SH-SY5Y (cell line): Measurements from ENCODE around the gene FAM227A.

Source experiments
- GATA2 ChIP-seq: IDR thresholded peaks from 2 replicates; pipeline ENCODE4 v1.6.1; 2011; ENCODE audit warnings: mild to moderate bottlenecking, low read depth, low read length
- GATA3 ChIP-seq: IDR thresholded peaks from 2 replicates; pipeline ENCODE4 v1.6.1; 2011; ENCODE audit warnings: low read depth, mild to moderate bottlenecking, low read length, moderate library complexity

The FAM227A gene

DNA sequence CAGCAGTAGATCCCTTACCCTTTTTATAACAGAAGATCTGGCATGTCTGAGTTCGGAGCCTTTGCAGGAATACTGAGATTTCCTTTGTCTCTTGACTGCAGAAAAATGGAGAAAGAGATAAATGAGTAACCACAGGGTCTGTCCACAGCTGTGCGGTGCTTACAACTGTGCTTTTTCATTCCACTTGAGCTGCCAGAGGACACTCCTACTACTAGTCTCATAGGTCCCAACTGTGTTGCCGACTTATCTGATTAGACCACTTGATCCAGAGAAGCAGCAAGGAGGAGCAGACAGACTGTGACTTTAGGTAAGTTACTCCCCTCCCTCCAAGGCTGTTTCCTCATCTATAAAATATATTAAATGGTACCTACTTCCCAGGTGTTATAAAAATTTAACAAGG, 17.5 kb downstream of the FAM227A start:
- TF ChIP-seq GATA3 = no peak
- TF ChIP-seq GATA2 = no peak

DNA sequence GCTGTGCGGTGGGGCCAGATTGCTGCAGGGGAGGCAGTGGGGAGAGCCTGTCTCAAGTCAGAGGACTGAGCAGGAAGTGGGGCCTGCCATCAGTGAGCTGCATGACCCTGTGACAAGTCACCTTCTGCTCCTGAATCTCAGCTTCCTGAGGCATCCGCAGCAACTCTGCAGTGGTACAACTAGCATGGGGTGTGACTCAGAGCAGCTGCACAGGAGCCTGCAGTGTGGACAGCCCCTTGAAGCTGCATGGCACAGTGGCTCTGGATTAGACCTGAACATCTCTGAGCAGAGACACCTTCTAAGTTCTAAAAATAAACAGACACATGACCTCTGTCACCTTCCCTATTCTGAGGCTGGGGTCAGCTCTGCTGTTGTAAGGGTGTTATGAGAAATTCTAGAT, 18.0 kb downstream of the FAM227A start:
- TF ChIP-seq GATA3 (no peak), GATA2 (no peak)

DNA sequence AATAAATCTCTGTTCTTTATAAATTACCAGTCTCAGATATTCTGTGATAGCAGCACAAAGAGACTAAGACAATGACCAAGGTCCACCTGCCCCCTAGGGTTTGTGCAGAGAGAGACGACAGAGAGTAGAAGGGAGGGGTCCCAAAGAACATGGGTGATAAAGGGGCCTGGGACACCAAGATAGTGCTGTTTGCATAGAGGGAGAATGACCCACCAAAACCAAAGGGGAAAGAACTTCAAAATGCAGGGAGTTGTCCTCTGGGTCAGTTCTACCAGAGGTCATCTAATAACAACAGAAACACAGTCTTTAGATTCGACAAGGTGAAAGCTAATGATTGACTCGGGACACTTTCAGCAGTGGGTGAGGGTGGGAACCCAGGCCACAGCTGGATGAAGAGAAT, 23.7 kb downstream of the FAM227A start:
- TF ChIP-seq GATA3 = no peak
- TF ChIP-seq GATA2 = no peak

DNA sequence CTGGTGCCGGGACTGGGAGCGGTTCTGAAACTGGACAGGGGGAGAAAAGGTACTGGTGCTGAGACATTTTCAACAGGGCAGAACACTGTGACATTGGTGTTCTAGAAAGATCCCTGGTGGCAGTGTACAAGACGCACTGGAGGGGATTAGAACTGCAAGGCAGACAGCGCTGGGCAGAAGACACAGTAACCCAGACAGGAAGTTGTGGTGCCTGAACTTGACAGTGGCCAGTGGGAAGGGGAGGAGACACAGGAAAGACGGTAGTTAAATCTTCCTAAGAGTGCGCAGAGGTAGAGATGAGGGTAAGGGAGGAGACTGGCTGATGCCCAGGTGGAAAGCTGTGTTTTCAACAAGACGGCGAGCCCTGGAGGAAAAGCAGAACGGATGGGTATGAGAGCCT, 24.5 kb downstream of the FAM227A start:
- TF ChIP-seq GATA3 = no peak
- no peak for TF ChIP-seq GATA2

DNA sequence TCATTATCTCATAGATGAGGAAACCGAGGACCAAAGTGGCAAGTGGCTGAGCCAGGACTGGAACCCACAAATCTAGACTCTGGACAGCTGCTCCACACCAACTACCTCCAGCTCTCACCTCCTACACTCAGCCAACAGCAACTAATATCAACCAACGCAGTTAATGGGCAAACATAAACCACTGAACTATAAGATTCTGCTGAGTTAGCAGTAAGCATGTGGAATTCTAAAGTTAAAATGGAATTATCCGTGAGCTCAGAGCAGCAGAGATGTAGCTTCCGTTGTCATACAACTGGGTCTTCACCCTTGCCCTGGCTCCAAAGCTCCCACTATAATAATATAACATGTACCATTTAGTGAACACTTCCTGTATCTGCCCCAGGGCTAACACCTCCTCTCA, 27.1 kb downstream of the FAM227A start:
- no peak for TF ChIP-seq GATA3
- no peak for TF ChIP-seq GATA2

DNA sequence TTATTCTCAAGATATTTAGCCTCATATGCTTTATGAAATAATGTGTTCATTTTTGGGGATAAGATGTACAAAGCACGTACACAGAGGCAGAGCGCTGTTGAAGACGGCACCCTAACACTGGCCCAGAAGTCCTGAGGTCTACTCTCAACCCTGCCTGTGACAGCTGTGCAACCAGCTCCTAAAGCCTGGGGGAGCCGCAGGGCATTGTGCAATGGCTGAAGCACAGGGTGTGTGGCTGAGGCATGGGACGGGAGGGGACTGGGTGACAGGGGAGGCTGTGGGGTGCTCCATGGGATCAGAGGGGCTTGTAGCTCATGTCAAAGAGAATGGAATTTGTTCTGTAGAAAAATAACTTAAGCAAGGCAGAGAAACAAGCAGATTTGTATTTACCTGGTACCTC, 27.7 kb downstream of the FAM227A start:
- TF ChIP-seq GATA2 = no peak
- no peak for TF ChIP-seq GATA3

DNA sequence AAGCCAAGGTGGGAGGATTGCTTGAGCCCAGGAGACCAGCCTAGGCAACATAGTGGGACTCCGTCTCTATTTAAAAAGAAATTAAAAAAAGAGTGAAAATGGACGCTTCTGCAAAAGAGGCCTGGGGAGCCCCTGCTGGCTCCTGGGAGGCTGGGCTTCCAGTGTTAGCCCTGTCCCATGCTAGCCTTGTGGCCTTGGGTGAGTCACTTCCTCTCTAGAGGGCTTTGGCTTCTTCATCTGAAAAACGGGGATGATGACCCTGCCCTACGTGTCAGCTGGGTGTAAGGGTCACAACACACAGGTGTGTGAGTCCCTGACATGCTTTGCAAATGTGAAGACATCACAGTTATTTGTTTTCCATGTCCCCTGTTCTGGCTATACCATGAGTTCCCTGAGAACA, 32.8 kb downstream of the FAM227A start:
- no peak for TF ChIP-seq GATA2
- TF ChIP-seq GATA3 = no peak

DNA sequence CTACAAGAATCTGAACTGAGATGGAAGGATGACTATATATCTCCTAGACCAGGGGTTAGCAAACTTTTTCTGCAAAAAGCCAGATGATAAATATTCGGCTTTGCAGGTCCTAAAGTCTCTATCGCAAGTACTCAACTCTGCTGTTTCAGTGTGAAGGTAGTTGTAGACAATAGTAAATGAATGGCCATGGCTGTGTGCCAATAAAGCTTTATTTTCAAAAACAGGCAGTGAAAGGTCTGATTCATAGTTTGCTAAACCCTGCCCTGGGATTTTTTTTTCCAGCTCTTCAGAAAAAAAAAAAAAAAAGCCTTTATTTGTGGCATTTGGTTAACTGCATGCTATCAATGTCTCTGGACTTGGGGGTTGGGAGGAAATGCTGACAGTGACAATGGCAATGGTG, 37.5 kb downstream of the FAM227A start:
- TF ChIP-seq GATA2 (no peak), GATA3 (no peak)

DNA sequence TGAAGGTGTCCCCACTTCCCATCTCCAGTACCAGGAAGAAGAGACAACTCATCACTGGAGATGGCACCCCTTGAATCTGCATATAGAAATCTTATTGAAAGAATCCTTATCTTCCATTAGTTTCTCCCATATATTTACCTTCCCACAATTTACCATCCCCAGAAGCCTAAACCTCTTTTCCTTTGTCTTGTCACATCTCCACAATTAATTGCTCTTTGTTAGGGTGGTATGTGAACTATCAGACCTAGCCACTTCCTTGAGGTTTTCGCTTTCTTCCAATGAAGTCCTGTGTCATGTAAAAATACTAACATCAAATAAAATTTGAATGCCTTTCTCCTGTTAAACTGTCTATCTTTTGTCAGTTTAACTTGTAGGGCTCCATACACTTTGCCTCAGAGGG, 37.9 kb downstream of the FAM227A start:
- TF ChIP-seq GATA3 (no peak), GATA2 (no peak)

DNA sequence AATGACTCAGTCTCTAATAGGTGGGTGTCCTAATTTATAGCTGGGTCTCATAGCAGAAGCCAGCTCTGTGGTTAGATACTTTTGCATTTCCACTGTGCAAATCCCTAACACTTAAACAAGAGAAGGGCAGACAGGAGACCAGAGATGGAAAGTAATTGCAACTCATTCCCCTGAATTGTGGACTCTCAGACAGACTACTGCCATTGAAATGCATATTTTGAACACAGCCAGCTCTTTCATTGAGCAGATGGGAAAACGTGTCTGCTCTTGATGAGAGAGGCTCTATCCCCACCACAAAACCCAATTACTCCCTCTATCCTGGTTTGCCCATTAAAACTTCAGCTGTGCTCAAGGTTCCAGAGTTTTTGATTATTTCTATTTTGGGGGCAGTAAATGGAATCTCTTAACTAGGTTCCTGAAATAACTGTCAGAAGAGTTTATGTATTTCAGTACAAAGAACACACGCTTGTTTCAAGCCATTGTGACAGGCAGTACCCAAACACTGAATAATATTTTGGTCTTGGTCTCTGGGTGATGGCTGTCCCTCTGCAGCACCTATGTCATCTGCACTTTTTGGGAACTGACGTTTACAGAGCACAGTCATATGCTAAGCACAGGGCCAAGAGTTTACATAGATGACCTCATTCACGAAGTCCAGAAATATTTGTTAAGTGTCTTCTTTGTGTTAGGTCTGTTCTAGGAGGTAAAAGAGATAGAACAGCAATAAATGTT, 41.7 kb downstream of the FAM227A start:
- TF ChIP-seq GATA3 (no peak), GATA2 (no peak)

DNA sequence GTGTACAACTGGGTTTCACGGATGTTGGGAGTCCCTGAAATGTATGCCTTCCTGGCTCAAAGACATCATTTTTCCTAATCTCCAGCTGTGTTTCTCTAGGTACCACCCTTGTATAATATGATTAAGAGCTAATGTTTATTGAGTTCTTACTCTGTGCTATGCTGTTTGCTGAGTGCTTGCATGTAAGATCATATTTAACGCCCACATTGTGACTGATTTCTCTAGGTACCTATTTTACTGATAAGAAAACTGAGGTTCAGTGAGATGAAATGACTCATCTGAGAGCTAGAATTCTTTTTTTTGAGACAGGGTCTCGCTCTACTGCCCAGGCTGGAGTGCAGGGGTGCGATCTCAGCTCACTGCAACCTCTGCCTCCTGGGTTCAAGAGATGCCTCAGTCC, 42.6 kb downstream of the FAM227A start:
- no peak for TF ChIP-seq GATA2
- no peak for TF ChIP-seq GATA3

DNA sequence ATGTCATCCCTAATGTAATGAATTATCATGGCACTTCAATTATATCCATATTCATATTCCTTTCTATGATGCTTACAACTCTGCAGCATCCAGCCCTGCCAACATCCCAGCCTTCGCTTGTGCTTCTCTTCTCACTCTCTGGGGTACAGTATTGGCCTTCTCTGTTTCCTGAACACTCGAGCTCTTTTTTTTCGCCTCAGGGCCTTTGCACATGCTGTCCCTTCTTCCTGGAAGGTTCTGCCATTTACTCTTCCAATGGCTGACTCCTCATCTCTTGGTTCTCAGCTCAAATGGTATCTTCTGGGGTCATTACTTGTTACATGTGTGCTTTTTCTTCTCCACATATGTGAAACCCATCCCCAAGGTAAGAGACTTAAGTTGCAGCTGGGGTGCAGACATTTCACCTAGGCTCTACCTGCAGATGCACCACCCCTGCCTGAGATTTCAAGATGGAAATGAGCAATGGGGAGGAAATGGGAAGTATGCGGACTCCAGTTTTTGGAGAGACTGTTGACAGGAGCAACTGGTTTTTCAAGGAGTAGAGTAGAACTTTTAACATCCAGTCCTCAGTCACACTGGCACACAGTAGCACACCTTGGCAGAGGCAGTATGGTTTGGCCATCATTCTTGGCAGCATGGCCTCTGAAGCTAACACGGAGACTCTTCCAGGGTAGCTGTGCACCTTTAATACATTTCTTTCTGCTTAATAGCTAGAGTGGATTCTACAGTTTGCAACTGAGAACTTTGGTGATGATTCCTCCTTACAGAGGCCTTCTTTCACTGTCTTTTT, 43.8 kb downstream of the FAM227A start:
- TF ChIP-seq GATA2 = no peak
- TF ChIP-seq GATA3 = no peak

DNA sequence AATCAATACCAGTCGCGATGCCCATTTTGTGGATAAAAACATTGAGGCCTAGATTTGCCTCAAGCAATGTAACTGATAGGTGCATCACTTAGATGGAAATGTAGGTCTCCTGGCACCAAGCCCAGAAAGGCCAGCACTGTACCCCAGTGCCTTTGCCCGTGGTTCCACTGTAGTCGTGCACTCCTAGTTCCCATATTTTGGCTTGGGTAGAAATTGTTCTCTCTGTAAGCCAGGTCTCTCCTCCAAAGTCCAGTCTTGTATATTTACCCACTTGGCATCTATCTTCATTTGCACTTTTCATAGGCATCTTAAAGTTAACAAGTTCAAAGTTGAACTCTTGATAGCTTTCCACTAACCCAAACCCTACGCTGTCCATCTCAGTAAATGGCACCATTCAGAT, 44.6 kb downstream of the FAM227A start:
- TF ChIP-seq GATA3 (no peak), GATA2 (no peak)

DNA sequence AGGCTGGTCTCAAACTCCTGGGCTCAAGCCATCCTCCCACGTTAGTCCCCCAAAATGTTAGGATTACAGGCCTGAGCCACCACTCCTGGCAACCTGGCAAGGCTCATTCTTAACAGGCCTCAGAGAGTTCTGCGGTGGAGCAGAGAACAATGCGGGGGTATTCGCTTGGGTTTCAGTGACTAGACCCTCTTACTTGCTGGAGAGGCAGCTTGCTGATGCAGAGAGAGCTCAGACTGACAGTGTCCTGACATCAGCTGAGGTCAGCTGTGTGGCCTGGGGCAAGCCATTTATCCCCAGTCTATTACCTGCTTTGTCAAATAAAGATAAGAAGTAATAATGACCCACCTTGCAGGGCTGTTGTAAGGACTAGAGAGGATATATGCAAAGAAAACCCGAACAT, 46.0 kb downstream of the FAM227A start:
- TF ChIP-seq GATA3 (no peak), GATA2 (no peak)

DNA sequence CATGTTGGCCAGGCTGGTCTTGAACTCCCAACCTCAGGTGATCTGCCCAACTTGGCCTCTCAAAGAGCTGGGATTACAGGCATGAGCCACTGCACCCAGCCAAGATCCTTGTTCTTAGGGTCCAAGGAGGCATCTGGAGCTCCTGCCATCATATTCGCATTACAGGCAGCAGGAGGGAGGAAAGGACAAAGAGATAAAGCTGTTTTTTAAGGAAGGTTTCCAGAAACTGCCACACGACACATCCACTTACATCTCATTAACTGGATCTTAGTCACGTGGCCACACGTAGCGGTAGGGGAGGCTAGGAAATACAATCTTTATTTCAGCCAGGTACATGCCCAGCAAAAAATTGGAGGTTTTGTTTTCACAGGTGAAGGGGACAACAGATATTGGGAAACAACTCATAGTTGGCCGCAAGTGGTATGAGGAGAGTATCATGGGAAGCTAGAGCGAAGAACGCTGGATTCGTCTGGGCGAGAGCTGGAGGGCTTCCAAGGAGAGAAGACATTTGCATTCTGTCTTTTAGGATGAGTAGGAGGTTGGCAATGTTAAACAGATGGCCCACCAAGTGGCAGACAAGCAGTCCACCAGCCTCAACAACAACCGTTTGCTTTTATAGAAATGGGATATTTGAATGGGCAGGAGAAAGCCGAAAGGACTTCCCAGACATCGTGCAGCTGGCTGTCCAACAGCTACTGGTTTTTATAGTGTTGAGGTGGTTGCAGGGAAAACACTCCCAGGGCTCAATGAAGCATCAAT, 47.0 kb downstream of the FAM227A start:
- no peak for TF ChIP-seq GATA2
- TF ChIP-seq GATA3 = no peak

DNA sequence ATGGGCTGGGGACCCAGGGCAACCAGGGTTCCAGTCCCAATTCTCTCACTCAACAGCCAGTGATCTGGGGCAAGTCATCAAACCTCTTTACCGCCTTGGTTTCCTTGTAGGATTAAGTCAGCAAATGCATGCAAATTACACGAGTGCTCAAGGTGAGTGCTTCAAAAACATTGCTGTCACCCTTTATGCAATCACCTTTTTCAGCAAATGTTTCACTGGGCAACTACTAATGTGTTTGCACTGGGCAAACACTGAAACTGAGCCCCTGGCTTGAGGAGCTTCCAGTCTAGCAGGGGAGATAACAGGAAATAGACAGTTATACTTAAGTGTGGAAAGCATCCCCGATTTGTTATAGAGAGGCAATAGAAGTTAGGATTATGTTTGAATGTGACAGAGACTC, 48.5 kb downstream of the FAM227A start:
- no peak for TF ChIP-seq GATA2
- TF ChIP-seq GATA3 = no peak
